Stimulated activated naive CD8-positive, alpha-beta T cell treated with anti-CD3 and anti-CD28 coated beads, Interleukin-15, amount 100 ng/mL, for 72 hours (primary cell): ENCODE measurements around the gene TNF.

Source experiments
- ATAC-seq: fragments of 150-1000 bp; cut with Tn5 transposase; 2 replicates; pipeline ENCODE4 v1.10.0; 2021; ENCODE audit warnings: mild to moderate bottlenecking, moderate library complexity
- DNase-seq, 2 donors: peaks; one replicate each; pipeline ENCODE4 v3.0.0; 2021 to 2022
- H3K27ac Mint-ChIP-seq, 2 donors: one replicate each; pipeline ENCODE4 v1.8.0; 2022; ENCODE audit warnings: mild to moderate bottlenecking in 2 of 2, mixed read lengths in 2 of 2, moderate library complexity in 2 of 2
- H3K27me3 Mint-ChIP-seq: one replicate; pipeline ENCODE4 v1.8.0; 2022; ENCODE audit warnings: mixed read lengths
- H3K4me1 Mint-ChIP-seq: one replicate; pipeline ENCODE4 v1.8.0; 2022; ENCODE audit warnings: mild to moderate bottlenecking, mixed read lengths
- H3K4me3 Mint-ChIP-seq, 2 donors: one replicate each; pipeline ENCODE4 v1.8.0; 2022; ENCODE audit warnings: mild to moderate bottlenecking in 2 of 2, mixed read lengths in 2 of 2, moderate library complexity in 1 of 2
- H3K9me3 Mint-ChIP-seq, 2 donors: one replicate each; pipeline ENCODE4 v1.8.0; 2022; ENCODE audit warnings: mixed read lengths in 2 of 2

TNF gene

DNA sequence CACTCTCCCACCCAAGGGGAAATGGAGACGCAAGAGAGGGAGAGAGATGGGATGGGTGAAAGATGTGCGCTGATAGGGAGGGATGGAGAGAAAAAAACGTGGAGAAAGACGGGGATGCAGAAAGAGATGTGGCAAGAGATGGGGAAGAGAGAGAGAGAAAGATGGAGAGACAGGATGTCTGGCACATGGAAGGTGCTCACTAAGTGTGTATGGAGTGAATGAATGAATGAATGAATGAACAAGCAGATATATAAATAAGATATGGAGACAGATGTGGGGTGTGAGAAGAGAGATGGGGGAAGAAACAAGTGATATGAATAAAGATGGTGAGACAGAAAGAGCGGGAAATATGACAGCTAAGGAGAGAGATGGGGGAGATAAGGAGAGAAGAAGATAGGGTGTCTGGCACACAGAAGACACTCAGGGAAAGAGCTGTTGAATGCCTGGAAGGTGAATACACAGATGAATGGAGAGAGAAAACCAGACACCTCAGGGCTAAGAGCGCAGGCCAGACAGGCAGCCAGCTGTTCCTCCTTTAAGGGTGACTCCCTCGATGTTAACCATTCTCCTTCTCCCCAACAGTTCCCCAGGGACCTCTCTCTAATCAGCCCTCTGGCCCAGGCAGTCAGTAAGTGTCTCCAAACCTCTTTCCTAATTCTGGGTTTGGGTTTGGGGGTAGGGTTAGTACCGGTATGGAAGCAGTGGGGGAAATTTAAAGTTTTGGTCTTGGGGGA is 754 bp downstream of the TNF start:
- ATAC-seq (no peak), DNase-seq (no peak)
- peak overlapping the region; percentile 47 to 60 for H3K27ac Mint-ChIP-seq
- peak overlapping the region; percentile 86 to 97 for H3K4me3 Mint-ChIP-seq
- H3K9me3 Mint-ChIP-seq, result no peaks in the 10 kb centered on the region
- H3K4me1 Mint-ChIP-seq, result peaks cover 88% of the 10 kb centered on the region
- no peaks in the 10 kb centered on the region for H3K27me3 Mint-ChIP-seq

DNA sequence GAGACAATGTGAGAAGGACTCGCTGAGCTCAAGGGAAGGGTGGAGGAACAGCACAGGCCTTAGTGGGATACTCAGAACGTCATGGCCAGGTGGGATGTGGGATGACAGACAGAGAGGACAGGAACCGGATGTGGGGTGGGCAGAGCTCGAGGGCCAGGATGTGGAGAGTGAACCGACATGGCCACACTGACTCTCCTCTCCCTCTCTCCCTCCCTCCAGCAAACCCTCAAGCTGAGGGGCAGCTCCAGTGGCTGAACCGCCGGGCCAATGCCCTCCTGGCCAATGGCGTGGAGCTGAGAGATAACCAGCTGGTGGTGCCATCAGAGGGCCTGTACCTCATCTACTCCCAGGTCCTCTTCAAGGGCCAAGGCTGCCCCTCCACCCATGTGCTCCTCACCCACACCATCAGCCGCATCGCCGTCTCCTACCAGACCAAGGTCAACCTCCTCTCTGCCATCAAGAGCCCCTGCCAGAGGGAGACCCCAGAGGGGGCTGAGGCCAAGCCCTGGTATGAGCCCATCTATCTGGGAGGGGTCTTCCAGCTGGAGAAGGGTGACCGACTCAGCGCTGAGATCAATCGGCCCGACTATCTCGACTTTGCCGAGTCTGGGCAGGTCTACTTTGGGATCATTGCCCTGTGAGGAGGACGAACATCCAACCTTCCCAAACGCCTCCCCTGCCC is 1.7 kb downstream of the TNF start:
- Mint-ChIP-seq H3K4me1 (peaks cover 79% of the 10 kb centered on the region), H3K4me3 (peak overlapping the region; percentile 86 to 97), H3K9me3 (no peaks in the 10 kb centered on the region), H3K27ac (peak overlapping the region in 1 of 2 donors; percentile 28), H3K27me3 (no peaks in the 10 kb centered on the region)
- no peak for ATAC-seq
- DNase-seq, result peak in 1 of 2 donors; percentile 48

DNA sequence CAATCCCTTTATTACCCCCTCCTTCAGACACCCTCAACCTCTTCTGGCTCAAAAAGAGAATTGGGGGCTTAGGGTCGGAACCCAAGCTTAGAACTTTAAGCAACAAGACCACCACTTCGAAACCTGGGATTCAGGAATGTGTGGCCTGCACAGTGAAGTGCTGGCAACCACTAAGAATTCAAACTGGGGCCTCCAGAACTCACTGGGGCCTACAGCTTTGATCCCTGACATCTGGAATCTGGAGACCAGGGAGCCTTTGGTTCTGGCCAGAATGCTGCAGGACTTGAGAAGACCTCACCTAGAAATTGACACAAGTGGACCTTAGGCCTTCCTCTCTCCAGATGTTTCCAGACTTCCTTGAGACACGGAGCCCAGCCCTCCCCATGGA is 2.2 kb downstream of the TNF start:
- no peak for DNase-seq
- Mint-ChIP-seq H3K4me3 (peak overlapping the region; percentile 86 to 97), H3K27ac (no peak overlapping the region), H3K4me1 (peaks cover 84% of the 10 kb centered on the region), H3K9me3 (no peaks in the 10 kb centered on the region), H3K27me3 (no peaks in the 10 kb centered on the region)
- no peak for ATAC-seq

DNA sequence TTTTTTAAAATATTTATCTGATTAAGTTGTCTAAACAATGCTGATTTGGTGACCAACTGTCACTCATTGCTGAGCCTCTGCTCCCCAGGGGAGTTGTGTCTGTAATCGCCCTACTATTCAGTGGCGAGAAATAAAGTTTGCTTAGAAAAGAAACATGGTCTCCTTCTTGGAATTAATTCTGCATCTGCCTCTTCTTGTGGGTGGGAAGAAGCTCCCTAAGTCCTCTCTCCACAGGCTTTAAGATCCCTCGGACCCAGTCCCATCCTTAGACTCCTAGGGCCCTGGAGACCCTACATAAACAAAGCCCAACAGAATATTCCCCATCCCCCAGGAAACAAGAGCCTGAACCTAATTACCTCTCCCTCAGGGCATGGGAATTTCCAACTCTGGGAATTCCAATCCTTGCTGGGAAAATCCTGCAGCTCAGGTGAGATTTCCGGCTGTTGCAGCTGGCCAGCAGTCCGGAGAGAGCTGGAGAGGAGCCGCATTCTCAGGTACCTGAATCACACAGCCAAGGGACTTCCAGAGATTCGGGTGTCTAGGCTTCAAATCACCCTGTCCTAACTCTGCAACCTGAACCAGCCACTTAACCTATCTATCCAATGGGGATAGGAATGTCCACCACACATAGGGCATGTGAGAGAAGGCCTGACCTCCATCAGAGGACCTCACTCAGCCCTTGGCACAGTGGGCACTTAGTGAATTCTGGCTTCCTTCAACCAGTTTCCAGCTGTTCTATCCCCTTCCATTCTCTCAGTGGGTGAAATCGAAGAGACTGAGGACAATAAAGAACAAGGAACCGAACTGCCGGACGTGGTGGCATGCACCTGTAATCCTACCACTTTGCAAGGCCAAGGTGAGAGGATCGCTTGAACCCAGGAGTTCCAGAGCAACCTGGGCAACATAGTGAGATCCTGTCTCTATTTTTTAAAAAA is 3.1 kb downstream of the TNF start:
- DNase-seq, result no peak
- H3K27me3 Mint-ChIP-seq, result no peaks in the 10 kb centered on the region
- H3K4me1 Mint-ChIP-seq, result peaks cover 82% of the 10 kb centered on the region
- H3K9me3 Mint-ChIP-seq, result no peaks in the 10 kb centered on the region
- H3K27ac Mint-ChIP-seq, result peak overlapping the region in 1 of 2 donors; percentile 84
- H3K4me3 Mint-ChIP-seq, result peak overlapping the region; percentile 66 to 93
- no peak for ATAC-seq

DNA sequence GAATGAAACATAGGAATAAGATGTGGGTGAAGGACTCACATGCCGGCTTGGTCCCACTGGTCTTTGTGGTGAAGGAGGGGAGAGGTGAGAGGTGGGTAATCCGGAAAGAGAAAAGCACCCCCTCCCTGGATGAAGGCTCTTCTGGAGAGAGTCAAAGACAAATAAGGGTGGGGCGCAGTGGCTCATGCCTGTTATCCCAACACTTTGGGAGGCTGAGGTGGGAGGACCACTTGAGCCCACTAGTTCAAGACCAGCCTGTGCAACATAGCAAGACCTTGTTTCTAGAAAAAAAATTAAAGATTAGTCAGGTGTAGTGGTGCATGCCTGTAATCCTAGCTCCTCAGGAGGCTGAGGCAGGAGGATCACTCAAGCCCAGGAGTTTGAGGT is 3.7 kb downstream of the TNF start:
- no peak for DNase-seq
- no peak for ATAC-seq
- H3K9me3 Mint-ChIP-seq, result no peaks in the 10 kb centered on the region
- H3K4me3 Mint-ChIP-seq, result peak overlapping the region; percentile 66 to 93
- peak overlapping the region in 1 of 2 donors; percentile 84 for H3K27ac Mint-ChIP-seq
- H3K27me3 Mint-ChIP-seq, result no peaks in the 10 kb centered on the region
- H3K4me1 Mint-ChIP-seq, result peaks cover 76% of the 10 kb centered on the region

DNA sequence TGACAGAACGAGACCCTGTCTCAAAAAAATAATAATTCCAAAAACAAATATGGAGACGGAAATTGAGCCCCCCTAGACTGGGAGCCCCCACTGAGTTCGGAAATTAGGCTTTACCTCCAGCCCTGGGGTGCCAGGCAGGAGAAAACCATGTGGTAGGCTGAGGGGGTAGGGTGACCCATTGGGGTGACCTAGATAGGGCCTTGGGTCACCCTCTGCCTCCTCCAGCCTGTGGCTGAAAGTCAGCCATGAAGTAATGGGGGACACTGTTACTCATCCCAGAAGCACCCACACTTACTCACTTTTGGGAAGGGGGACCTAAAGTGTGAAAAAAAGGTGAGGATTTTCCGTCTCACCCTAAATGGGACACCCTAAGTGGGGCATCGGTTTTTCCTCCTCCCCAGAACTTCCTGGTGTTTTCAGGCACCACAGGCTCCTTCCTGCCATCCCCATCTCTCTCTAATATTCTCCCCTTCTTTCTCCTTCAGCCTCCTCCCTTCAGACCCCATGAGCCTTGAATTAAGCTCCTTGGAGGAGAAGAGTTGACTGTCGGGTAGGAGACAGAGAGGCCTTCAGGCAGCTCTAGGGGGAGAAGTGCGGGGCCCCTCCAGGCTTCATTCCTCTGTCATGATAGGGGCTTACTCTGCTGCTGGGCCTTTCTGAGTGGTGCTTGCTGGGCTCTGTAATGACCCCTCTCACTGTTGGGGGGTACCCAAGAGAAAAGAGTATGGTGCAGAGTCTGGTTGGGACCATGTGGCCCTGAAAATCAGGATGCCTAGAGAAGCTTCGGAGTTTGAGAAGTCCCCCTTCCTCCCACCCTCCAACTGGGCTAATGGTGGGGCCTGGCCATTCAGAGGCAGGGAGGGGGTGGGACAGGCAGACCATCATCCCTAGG is 4.4 kb downstream of the TNF start:
- Mint-ChIP-seq H3K27me3 (no peaks in the 10 kb centered on the region), H3K4me1 (peaks cover 69% of the 10 kb centered on the region), H3K4me3 (peak overlapping the region; percentile 91 to 93), H3K27ac (peak overlapping the region; percentile 93), H3K9me3 (no peaks in the 10 kb centered on the region)
- DNase-seq, result peak in 1 of 2 donors; percentile 29
- peak; percentile 9 for ATAC-seq

DNA sequence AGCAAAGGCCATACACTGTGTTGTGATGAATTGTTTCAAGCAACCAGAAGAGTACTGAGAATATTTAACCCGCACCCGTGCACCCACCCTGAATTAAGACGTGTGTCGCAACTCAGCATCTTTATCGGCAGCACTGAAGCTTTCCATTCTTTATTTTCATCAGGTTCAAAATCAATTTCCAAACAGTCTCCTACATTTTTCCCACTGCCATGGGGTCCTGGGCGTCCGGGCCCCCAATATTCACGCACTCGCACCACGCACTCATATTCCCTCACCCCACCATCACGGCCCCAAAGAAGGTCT is 5.0 kb downstream of the TNF start:
- Mint-ChIP-seq H3K4me1 (peaks cover 66% of the 10 kb centered on the region), H3K9me3 (no peaks in the 10 kb centered on the region), H3K27ac (peak overlapping the region; percentile 93), H3K4me3 (peak overlapping the region; percentile 91 to 93), H3K27me3 (no peaks in the 10 kb centered on the region)
- ATAC-seq (peak; percentile 5), DNase-seq (no peak)

DNA sequence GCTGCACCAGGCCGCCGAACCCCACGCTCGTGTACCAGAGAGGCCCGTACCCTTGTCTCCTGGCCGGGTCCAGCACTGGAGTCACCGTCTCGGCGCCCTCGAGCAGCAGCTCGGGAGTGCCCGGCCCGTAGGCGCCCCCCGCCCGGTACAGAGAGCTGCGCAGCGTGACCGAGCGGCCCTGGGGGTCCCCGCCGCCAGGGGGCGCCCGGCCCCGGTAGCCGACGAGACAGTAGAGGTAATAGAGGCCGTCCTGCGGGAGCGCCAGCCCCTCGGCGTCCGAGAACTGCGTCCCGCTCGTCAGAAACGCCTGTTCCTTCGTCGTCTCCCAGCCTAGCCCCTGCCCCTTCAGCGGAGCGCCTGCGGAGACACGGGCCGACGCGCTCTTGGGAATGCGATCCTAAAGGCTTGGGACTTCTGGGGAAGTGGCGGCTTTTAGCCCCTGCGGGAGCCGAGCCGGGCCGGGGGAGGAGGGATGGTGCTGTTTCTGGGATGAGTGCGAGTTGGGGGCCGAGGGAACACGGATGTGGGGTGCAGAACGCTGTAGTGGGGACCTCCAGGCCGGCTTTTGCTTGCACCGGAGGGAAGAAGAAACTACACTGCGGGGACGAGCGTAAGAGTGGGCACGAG is 5.6 kb downstream of the TNF start:
- peak; percentile 87 for ATAC-seq
- no peaks in the 10 kb centered on the region for H3K27me3 Mint-ChIP-seq
- peak; percentile 90 to 92 for DNase-seq
- no peaks in the 10 kb centered on the region for H3K9me3 Mint-ChIP-seq
- H3K4me3 Mint-ChIP-seq, result peak overlapping the region; percentile 91 to 93
- H3K27ac Mint-ChIP-seq, result peak overlapping the region; percentile 93 to 96
- H3K4me1 Mint-ChIP-seq, result peaks cover 66% of the 10 kb centered on the region

DNA sequence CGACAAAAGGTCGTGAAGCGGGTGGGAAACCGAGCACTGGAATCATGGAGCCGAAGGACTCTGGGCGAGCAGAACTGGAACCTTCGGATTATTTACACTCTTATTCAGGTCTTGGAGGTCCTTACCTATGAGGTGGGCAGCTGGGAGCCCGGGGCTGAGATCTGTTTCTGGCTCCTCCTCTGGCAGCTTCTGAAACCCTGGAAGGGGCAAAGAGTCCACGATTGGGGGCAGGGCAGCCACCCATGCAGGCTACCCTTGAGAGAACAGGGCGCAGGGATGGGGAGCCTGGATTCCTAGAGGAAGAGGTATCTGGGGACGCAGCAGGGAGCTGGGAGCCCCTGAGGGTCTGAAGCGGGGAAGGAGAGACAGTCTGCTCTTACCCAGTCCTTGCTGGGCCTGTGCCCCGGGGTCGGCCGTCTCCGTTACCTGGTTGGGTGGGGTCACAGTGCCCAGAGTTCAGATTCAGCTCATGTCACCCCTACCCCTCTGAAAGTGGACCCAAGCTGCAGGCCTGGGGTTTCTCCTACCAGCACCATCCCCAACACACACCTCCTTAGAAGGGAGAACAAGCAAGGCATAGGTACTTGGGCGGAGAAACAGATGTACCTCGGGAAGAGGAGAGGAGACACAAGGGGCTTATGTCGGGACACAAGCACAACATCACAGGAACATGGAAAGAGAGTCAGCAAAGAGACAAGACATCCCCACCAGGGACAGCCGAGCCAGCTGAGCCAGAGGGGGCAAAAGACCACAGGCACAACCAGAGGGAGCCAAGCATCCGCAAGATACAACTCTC is 6.3 kb downstream of the TNF start:
- Mint-ChIP-seq H3K27me3 (no peaks in the 10 kb centered on the region), H3K9me3 (no peaks in the 10 kb centered on the region), H3K27ac (peak overlapping the region; percentile 93 to 96), H3K4me1 (peaks cover 66% of the 10 kb centered on the region), H3K4me3 (peak overlapping the region; percentile 91 to 93)
- no peak for DNase-seq
- no peak for ATAC-seq

DNA sequence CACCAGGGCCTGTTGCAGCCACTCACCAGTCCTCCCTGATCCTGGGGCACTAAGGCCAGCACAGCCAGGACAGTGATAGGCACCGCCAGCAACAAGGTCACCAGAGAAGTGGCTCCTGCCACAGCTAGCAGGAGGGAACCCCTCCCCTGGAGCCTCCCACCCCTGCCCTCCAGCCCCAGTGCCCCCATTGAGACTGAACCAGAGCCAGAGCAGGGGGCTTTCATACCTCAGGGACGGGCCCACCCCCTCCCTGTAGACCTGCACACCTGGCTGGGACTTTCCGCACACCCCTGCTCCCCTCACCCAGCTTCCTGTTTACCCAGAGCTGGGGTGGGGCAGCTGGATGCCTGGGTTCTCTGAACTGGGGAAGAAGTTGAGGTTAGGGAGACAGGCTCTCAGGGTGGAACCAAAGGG is 6.9 kb downstream of the TNF start, which contains the start of gene LTB:
Gene LTB (minus strand): TSS at position 195 of the 414 bp plus-strand sequence. CDS start 7 bp downstream, at position 188.
- Mint-ChIP-seq H3K4me3 (peak within 1 kb of the TSS; percentile 91 to 93), H3K27ac (peak within 1 kb of the TSS; percentile 93 to 96), H3K9me3 (no peaks in the 10 kb centered on the region), H3K27me3 (no peaks in the 10 kb centered on the region), H3K4me1 (peaks cover 66% of the 10 kb centered on the region)
- no peak for DNase-seq
- ATAC-seq, result peak; percentile 16

DNA sequence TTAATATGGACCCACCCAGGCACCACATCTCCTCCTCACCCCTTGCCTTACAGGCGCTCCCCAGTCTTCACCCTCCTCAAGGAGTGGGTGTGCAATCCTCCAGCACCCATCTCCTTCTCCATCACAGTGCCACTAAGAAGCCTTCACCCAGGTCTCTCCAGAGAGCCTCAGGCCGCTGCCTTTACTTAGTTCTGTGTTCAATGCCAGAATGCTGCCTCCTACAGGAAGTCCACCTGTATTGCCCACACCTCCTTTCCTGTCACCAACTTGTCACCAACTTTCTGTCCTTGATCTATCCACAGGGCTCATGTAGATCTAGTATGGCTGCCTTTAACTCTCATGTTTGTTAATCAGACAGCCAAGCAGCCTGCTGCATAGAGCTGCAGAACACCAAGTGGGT is 10.1 kb downstream of the TNF start:
- DNase-seq, result peak; percentile 54 to 62
- Mint-ChIP-seq H3K27me3 (no peaks in the 10 kb centered on the region), H3K4me1 (peaks cover 65% of the 10 kb centered on the region), H3K27ac (peak overlapping the region; percentile 51 to 92), H3K4me3 (peak overlapping the region; percentile 82 to 88), H3K9me3 (no peaks in the 10 kb centered on the region)
- ATAC-seq, result peak; percentile 39

DNA sequence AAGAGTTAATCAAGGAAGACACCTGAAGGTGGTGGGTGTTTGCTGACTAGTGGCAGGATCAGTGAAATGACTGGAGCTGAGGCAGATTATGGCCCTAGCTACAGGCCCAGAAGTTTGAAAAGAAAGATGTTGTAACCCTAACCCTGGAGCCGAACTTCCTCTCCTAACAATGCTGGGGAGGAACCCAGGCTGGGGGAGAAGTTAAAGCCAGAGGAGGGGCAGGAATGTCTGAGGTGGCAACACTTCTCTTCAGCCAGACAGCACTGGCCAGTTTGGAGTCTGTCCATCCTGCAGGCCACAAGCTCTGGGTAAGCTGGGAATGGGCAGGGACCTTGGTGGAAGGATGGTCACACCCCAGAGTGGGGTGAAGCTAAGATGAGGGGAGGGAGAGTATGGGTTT is 10.6 kb downstream of the TNF start, which contains the start of gene LST1:
Gene LST1 (plus strand): TSS at position 270 of the 400 bp plus-strand sequence. CDS start 1,023 bp downstream, outside the sequence.
- DNase-seq (no peak), ATAC-seq (no peak)
- peak within 1 kb of the TSS; percentile 89 to 92 for H3K27ac Mint-ChIP-seq
- H3K27me3 Mint-ChIP-seq, result no peaks in the 10 kb centered on the region
- H3K9me3 Mint-ChIP-seq, result no peaks in the 10 kb centered on the region
- peak within 1 kb of the TSS; percentile 82 to 88 for H3K4me3 Mint-ChIP-seq
- H3K4me1 Mint-ChIP-seq, result peaks cover 63% of the 10 kb centered on the region

DNA sequence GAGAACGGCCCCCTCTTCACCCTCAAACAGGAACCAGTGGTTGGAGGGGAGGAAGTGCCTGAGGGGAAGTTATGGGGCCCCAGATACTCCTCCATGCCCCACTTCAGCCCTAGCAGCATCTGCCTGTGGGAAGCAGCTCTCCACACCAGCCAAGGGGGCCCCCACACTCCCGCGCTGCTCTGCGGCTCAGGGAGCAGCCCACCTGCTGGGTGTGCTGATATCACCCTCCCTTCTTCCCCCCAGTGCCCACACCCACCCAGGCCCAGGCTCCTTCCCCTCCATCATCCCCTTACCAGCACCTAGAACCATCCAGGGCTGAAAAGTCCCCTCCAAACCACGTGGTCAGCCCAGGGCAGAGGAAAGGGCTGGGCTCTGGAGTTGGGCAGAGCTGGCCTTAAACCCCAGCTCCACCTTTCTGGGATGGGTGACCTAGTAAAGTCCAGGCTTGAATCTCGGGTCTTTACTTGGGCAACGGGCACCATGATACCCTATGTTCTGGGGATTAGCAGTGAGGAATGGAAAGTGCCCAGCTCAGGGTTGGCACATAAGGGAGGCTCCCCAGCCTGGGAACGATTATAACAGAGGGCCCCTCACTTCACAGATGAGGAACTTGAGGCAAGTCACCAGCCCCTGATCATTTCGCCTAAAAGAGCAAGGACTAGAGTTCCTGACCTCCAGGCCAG is 11.4 kb downstream of the TNF start:
- H3K4me3 Mint-ChIP-seq, result peak overlapping the region; percentile 82 to 88
- H3K27ac Mint-ChIP-seq, result peak overlapping the region; percentile 89 to 92
- no peaks in the 10 kb centered on the region for H3K9me3 Mint-ChIP-seq
- H3K4me1 Mint-ChIP-seq, result peaks cover 63% of the 10 kb centered on the region
- peak; percentile 58 for ATAC-seq
- H3K27me3 Mint-ChIP-seq, result no peaks in the 10 kb centered on the region
- peak in 1 of 2 donors; percentile 30 for DNase-seq
